ENCODE data around the gene IPCEF1.

DNA sequence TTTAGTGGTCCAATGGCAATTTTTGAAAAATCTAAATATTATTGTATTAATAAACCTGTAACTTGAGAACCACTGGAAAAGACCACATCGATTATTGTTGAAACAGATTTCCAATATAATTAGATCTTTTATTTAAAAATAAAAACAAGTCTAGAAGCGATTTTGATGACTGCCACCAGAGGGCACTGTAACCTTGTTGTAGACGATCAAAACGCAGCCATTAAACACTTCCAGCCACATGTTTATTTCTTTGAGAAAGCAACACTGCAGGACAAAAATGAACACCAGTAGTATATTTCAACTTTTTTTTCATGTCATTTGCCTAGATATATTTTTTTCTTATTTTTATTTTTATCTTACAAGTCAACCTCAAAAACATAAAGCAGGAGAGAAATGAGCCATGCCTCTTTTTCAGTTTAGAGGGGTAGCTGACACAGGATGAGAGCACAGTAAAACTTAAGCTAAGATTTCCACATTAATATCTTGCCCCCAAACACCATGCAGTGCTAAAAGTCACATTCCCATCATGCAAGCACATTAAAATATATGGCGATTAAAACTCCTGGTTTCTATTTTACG is 202.1 kb downstream of the IPCEF1 start:
- TF ChIP-seq POLR2AphosphoS5 (IDR thresholded peaks at IDR 0.05; ENCODE audit: borderline replicate concordance, low read depth, low read length): no peak
- no peak for TF ChIP-seq EZH2 (IDR thresholded peaks at IDR 0.05)
- no peak for TF ChIP-seq FOXP2 (optimal IDR thresholded peaks at IDR 0.05; ENCODE audit: control extremely low read depth, extremely low read length, insufficient read depth)

Measured in SK-N-MC (cell line).